Endothelial cell of umbilical vein (primary cell): ENCODE measurements around the gene MEF2C. TPM values are rescaled to one million over a fixed set of nuclear protein-coding genes. Genes with fewer than 3 reads are reported as not detected.
"Not testable (repeated sequence)": the region's sequence is repeated elsewhere in the genome, so short reads cannot be mapped to it uniquely, and the experiment has no call there.

ENCODE experiments used
- BruUV-seq: library from RNA; stranded (reverse); fragments of 400-500 nt; replicated peaks from 2 replicates; lab custom pipeline; 2021; lab: Mats Ljungman, UMichigan
- CTCF ChIA-PET: fragments of 300-600, 350-600 bp; sonication (Branson Sonifier 250); formaldehyde crosslinking; loops from one replicate; lab custom pipeline; 2021; ENCODE audit warnings: antibody characterized with exemption, inconsistent platforms; lab: Charles Lee
- POLR2A ChIA-PET: fragments of 300-600, 350-600 bp; sonication (Branson Sonifier 250); formaldehyde crosslinking; loops from one replicate; lab custom pipeline; 2021; ENCODE audit warnings: antibody characterized with exemption, inconsistent platforms; lab: Charles Lee
- DNase-seq: peaks from one replicate; pipeline ENCODE4 v3.0.0-alpha.2; 2011; ENCODE audit warnings: low read depth, low spot score
- FAIRE-seq: peaks from 2 replicates; lab custom pipeline; 2011; peaks lifted over from hg19 to GRCh38; lab: Jason Lieb, UNC
- H2AFZ ChIP-seq: 2 replicates; pipeline ENCODE4 v1.6.0; 2012; ENCODE audit warnings: low read depth, low read length, control low read depth, inconsistent platforms
- H3K27ac ChIP-seq: 2 replicates; pipeline ENCODE4 v1.5.1; 2011; ENCODE audit warnings: low read depth, mild to moderate bottlenecking, control low read depth, low read length, moderate library complexity; ENCODE audit not compliant: insufficient read depth
- H3K27me3 ChIP-seq, 2 experiments: 2 replicates each; pipeline versions ENCODE4 v1.6.0 to v1.6.1; 2011; ENCODE audit warnings: low read length in 2 of 2, mixed read lengths in 1 of 2; ENCODE audit not compliant: control insufficient read depth in 2 of 2, insufficient read depth in 2 of 2
- H3K36me3 ChIP-seq, 2 experiments: 2 replicates in 1 of 2; 3 replicates in 1 of 2; pipeline ENCODE4 v1.5.1; 2011; ENCODE audit warnings: low read length in 2 of 2, mild to moderate bottlenecking in 1 of 2, moderate library complexity in 1 of 2; ENCODE audit not compliant: control insufficient read depth in 2 of 2, insufficient read depth in 2 of 2; ENCODE audit errors: extremely low read depth in 1 of 2
- H3K4me1 ChIP-seq: 3 replicates; pipeline ENCODE4 v1.5.1; 2011; ENCODE audit warnings: mild to moderate bottlenecking, low read length; ENCODE audit not compliant: control insufficient read depth, insufficient read depth; ENCODE audit errors: extremely low read depth
- H3K4me2 ChIP-seq: 2 replicates; pipeline ENCODE4 v1.6.1; 2011; ENCODE audit warnings: low read length, control low read depth, mixed read lengths; ENCODE audit not compliant: insufficient read depth
- H3K4me3 ChIP-seq, 3 experiments: fragments of 200-600 bp in 1 of 3; sonication (generic), shearing (Covaris generic) in 1 of 3; replicated peaks in 1 of 3; 2 replicates each; pipeline ENCODE4 v1.5.1; 2011 to 2016; ENCODE audit warnings: control low read depth in 3 of 3, low read length in 3 of 3, mild to moderate bottlenecking in 2 of 3, inconsistent platforms in 1 of 3, low read depth in 1 of 3, moderate library complexity in 1 of 3; ENCODE audit not compliant: insufficient read depth in 1 of 3
- H3K79me2 ChIP-seq: 2 replicates; pipeline ENCODE4 v1.6.0; 2012; ENCODE audit warnings: low read length, inconsistent platforms; ENCODE audit not compliant: control insufficient read depth, insufficient read depth
- H3K9ac ChIP-seq: replicated peaks from 2 replicates; pipeline ENCODE3; 2011; ENCODE audit warnings: low read length, control low read depth; ENCODE audit not compliant: insufficient read depth; ENCODE audit errors: extremely low read depth
- H3K9me1 ChIP-seq: replicated peaks from 3 replicates; pipeline ENCODE4 v1.6.0; 2011; ENCODE audit warnings: mild to moderate bottlenecking, low read length; ENCODE audit not compliant: control insufficient read depth, insufficient read depth; ENCODE audit errors: extremely low read depth
- H3K9me3 ChIP-seq: replicated peaks from 2 replicates; pipeline ENCODE4 v1.5.1; 2012; ENCODE audit warnings: low read length, inconsistent platforms; ENCODE audit not compliant: control insufficient read depth, insufficient read depth
- H4K20me1 ChIP-seq: replicated peaks from 2 replicates; pipeline ENCODE3; 2011; ENCODE audit warnings: mild to moderate bottlenecking, low read length; ENCODE audit not compliant: control insufficient read depth, insufficient read depth; ENCODE audit errors: extremely low read depth
- dilution Hi-C: fragments of 300-500 bp; cut with MboI; formaldehyde crosslinking; loops from one replicate; pipeline ENCODE4 v1.15.0; 2019; ENCODE audit warnings: low sequenced_read_pairs; ENCODE audit not compliant: extremely low pct_ligation_motif_present
- intact Hi-C: fragments of 100-400 bp; cut with micrococcal nuclease; formaldehyde crosslinking; loops from one replicate; pipeline ENCODE4 v1.10.0; 2022
- polyA plus RNA-seq, 4 experiments: library from polyadenylated mRNA; depleted of rRNA in 3 of 4; stranded (reverse) in 3 of 4; unstranded in 1 of 4; fragments of >200 nt; gene quantifications; 2 replicates each; pipeline versions ENCODE4 v1.2.1 to v1.2.3, GENCODE V29; 2011 to 2012; ENCODE audit warnings: missing spikeins in 1 of 4
- total RNA-seq: library from RNA; stranded (reverse); gene quantifications from 2 replicates; pipeline ENCODE4 v1.2.3, GENCODE V29; 2021
- TF ChIP-seq, protein P1 (sequence below): IDR thresholded peaks from 2 replicates; pipeline ENCODE4 v1.6.1; 2011; ENCODE audit not compliant: insufficient read depth, insufficient read length

The MEF2C gene
- total and polyA plus RNA-seq, 2 donors (not counting 3 experiments of a cell fraction or from before 2014, with no cell fraction given): 21.2 to 67.7 TPM

DNA sequence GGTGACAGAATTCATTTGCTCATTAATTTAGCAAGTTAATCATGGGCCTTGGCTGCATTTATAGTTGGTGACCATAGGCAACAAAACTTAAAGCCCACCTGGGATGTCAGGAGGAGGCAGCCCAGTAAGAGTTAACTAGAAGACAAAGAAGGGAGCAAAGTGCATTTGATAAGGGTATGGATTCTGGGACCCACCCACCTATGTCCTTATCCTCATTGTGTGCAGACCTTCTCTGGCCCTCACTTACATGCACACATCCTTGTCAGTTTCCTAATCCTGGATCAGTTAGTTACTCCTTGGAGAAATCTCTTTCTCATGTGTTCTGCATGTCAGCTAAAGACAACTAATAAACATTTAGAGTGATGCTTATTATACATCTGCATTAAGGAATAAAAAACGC is 24.6 kb downstream of the MEF2C start:
- no peaks in the 10 kb centered on the region for H3K27me3 ChIP-seq
- H3K36me3 ChIP-seq: no peaks in the 10 kb centered on the region
- FAIRE-seq: no peak
- intact Hi-C loops (no loop called here), dilution Hi-C loops (no loop called here)
- H3K9me3 ChIP-seq: no peaks in the 10 kb centered on the region
- no peaks in the 10 kb centered on the region for H3K79me2 ChIP-seq
- ChIA-PET POLR2A (no interaction called here), CTCF (no interaction called here)
- no peak for DNase-seq
- TF ChIP-seq, protein P1, sequence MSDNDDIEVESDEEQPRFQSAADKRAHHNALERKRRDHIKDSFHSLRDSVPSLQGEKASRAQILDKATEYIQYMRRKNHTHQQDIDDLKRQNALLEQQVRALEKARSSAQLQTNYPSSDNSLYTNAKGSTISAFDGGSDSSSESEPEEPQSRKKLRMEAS: no peak
- no peak overlapping the region for H3K27ac ChIP-seq
- no peaks in the 10 kb centered on the region for H3K4me1 ChIP-seq
- H3K9ac ChIP-seq: no peak overlapping the region
- no peak overlapping the region for H3K4me2 ChIP-seq
- no peak overlapping the region for H3K4me3 ChIP-seq
- no peak overlapping the region for H2AFZ ChIP-seq
- no peaks in the 10 kb centered on the region for H3K9me1 ChIP-seq
- H4K20me1 ChIP-seq: no peaks in the 10 kb centered on the region
- BruUV-seq: no TSS peak

DNA sequence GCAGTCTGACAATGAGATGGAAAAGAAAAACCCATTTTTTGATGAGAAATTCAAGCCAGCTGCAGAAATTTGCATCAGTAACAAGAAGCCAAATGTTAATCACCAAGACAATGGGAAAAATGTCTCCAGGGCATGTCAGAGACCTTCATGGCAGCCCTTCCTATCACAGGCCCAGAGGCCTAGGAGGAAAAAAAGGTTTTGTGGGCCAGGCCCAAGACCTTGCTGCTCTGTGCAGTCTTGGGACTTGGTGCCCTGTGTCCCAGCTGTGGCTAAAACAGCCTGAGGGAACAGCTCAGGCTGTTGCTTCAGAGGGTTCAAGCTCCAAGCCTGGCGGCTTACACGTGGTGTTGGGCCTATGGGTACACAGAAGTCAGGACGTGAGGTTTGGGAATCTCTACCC is 26.6 kb downstream of the MEF2C start:
- H2AFZ ChIP-seq, H3K9me1 ChIP-seq, H3K9ac ChIP-seq, DNase-seq, H3K4me2 ChIP-seq, intact Hi-C loops, H3K27ac ChIP-seq, H3K9me3 ChIP-seq, POLR2A ChIA-PET, H3K4me1 ChIP-seq, CTCF ChIA-PET, H4K20me1 ChIP-seq, H3K79me2 ChIP-seq, H3K27me3 ChIP-seq, FAIRE-seq, H3K36me3 ChIP-seq, dilution Hi-C loops, BruUV-seq, H3K4me3 ChIP-seq: not testable (repeated sequence)
